NOMO-1 (cell line): Measurements from ENCODE around the gene ZNF227.
"Not testable (repeated sequence)": the region's sequence is repeated elsewhere in the genome, so short reads cannot be mapped to it uniquely, and the experiment has no call there.

ENCODE experiments used
- DNase-seq, 2 experiments: peaks; one replicate each; lab custom pipeline; 2025; ENCODE audit not compliant: unreplicated experiment in 2 of 2; lab: John Stamatoyannopoulos, UW

ZNF227 gene

GRCh38 chr19:44232867-44233266, 20.5 kb downstream of the ZNF227 start:
- DNase-seq: no peak

- DNase-seq: no peak
These were observed 24.1 kb downstream of the ZNF227 start for GRCh38 chr19:44236384-44236783.

GRCh38 chr19:44252332-44252731, 40.0 kb downstream of the ZNF227 start:
- not testable (repeated sequence) for DNase-seq

- DNase-seq: not testable (repeated sequence)
These were observed 41.1 kb downstream of the ZNF227 start for GRCh38 chr19:44253392-44253791.

DNA sequence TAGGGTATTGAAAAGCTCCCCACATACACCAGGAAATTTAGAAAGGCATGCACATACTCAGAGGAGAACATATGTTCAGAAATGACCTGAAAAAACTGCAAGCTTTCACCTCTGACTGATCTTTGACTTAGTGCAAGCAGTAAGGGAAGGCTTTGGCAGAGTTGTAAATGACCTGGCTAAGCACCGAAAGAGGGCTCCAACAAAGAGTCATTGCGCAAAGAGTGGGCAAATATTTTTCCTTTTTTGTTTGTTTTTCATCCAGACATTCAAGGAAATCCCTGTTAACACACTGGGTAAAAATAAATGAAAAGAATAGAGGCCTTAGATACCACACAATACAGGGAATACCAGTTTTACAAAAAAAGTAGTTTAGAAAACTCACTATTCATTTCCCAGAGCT, 42.2 kb downstream of the ZNF227 start:
- DNase-seq: no peak

DNA sequence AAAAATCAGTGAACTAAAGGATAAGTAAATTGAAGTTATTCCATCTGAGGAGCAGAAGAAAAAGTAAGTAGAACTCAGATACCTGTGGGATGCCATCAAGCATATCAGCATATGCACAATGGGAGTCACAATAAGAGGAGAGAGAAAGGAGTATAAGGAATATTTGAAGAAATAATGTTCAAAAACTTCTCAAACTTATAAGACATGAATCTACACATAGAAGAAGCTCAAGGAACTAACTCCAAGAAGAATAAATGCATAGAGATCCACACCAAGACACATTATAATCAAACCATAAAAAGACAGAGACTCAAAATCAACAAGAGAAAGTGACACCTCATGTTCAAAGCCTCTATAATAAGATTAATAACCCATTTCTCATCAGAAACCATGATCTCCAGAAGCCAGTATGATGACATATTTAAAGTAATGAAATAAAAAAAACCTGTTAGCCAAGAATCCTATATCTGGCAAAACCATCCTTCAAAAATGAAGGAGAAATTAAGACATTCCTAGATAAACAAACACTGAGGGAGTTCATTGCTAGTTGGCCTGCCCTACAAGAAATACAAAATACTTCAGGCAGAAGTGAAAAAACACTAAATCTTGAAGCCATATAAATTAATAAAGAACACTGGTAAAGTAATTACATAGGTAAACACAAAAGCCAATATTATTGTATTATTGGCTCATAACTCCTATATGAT, 43.5 kb downstream of the ZNF227 start:
- DNase-seq: no peak

DNA sequence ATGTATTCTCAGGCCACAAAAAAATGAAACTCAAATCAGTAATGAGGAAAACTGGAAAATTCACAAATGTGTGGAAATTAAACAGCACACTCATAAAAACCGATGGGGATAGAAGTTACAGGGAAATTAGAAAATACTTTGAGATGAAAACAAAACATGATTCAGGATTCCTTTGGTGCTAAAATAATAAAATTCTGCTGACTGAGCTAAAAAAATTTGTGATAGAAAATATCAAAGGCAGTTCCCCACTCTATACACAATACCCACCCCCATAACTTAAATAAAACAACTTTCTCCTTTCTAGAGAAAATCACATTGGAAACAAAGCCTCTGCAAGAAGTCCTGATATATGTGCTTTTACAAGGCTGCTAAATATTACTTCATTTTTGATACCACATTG, 45.8 kb downstream of the ZNF227 start:
- no peak for DNase-seq

GRCh38 chr19:44258835-44259413, 46.6 kb downstream of the ZNF227 start:
- no peak for DNase-seq

- no peak for DNase-seq
These were observed 48.0 kb downstream of the ZNF227 start for GRCh38 chr19:44260343-44260681.

- no peak for DNase-seq
These were observed 48.5 kb downstream of the ZNF227 start for GRCh38 chr19:44260695-44261446.

DNA sequence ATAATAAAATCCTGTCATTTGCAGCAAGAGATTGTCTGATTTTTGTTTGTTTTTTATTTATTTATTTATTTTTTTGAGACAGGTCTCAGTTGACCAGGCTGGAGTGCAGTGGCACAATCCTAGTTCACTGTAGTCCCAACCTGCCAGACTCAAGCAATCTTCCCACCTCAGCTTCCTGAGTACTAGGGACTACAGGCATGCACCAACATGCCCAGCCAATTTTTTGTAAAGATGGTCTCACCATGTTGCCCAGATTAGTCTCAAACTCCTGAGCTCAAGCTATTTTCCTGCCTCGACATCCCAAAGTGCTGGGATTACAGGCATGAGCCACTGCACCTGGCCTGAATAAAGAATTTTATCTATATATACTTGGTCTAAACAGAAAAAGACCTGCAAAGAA, 65.0 kb downstream of the ZNF227 start:
- DNase-seq: no peak

DNA sequence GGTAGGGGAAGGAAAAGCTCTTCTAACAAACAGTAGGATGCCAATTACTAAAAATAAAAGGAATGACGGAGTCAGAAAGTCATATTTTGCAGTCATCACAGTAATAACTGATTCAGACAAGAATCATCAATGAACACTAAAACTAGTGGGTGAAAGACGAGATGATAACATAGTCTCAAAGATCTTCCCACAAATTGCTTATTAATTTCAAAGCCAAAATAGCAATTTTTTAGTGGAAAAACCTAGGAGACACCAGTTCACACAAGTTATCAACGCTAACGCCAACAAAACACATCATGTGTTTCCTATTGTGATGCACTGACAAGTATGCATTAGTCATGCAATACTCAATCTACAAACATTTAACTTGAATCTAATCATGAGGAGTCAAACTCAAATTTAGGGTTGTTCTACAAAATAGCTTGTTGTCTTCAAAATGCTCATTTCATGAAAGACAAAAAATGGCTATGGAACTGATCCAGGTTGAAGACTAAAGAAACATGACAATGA, 65.9 kb downstream of the ZNF227 start:
- no peak for DNase-seq

DNA sequence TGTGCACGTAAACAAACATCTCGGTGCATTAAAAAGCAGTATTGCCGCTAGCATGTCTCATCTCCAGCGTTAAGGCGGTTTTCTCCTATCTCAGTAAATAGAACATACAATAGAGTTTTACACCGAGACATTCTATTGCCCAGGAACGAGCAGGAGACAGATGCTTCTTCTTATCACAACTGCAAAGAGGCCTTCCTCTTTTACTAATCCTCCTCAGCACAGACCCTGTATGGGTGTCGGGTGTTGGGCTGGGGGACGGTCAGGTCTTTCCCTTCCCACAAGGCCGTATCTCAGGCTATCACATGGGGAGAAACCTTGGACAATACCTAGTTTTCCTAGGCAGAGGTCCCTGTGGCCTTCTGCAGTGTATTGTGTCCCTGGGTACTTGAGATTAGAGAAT, 68.6 kb downstream of the ZNF227 start:
- no peak for DNase-seq

GRCh38 chr19:44282846-44283245, 70.5 kb downstream of the ZNF227 start:
- no peak for DNase-seq

GRCh38 chr19:44284968-44285367, 72.6 kb downstream of the ZNF227 start:
- no peak for DNase-seq
